Astrocyte (in vitro differentiated cells and primary cell): Measurements from ENCODE around the gene SPARC. TPM values are rescaled to one million over a fixed set of nuclear protein-coding genes. Genes with fewer than 3 reads are reported as not detected.

Experiments used
- DNase-seq: peaks from one replicate; pipeline ENCODE4 v3.0.0-alpha.2; 2010; ENCODE audit warnings: low read depth
- FAIRE-seq: peaks from 2 replicates; lab custom pipeline; 2011; peaks lifted over from hg19 to GRCh38; lab: Jason Lieb, UNC
- H2AFZ ChIP-seq: 2 replicates; pipeline ENCODE4 v1.6.0; 2012; ENCODE audit warnings: low read depth, low read length, inconsistent platforms
- H3K27ac ChIP-seq: 2 replicates; pipeline ENCODE4 v1.5.1; 2011; ENCODE audit warnings: low read depth, low read length, inconsistent platforms
- H3K27me3 ChIP-seq: 2 replicates; pipeline ENCODE4 v1.6.0; 2011; ENCODE audit warnings: low read length, inconsistent platforms; ENCODE audit not compliant: insufficient read depth
- H3K36me3 ChIP-seq: 2 replicates; pipeline ENCODE4 v1.5.1; 2011; ENCODE audit warnings: low read length, inconsistent platforms; ENCODE audit not compliant: insufficient read depth
- H3K4me1 ChIP-seq: 2 replicates; pipeline ENCODE4 v1.5.1; 2011; ENCODE audit warnings: low read length, inconsistent platforms; ENCODE audit not compliant: insufficient read depth
- H3K4me2 ChIP-seq: 2 replicates; pipeline ENCODE4 v1.6.0; 2012; ENCODE audit warnings: low read length, inconsistent platforms
- H3K4me3 ChIP-seq: 2 replicates; pipeline ENCODE4 v1.5.1; 2011; ENCODE audit warnings: low read depth, mild to moderate bottlenecking, low read length, inconsistent platforms; ENCODE audit not compliant: insufficient read depth
- H3K79me2 ChIP-seq: 2 replicates; pipeline ENCODE4 v1.6.0; 2012; ENCODE audit warnings: mild to moderate bottlenecking, low read length, inconsistent platforms; ENCODE audit not compliant: insufficient read depth
- H3K9ac ChIP-seq: 2 replicates; pipeline ENCODE4 v1.6.0; 2012; ENCODE audit warnings: mild to moderate bottlenecking, low read length, inconsistent platforms
- H3K9me3 ChIP-seq: 2 replicates; pipeline ENCODE4 v1.5.1; 2012; ENCODE audit warnings: low read depth, mild to moderate bottlenecking, low read length, inconsistent platforms; ENCODE audit not compliant: insufficient read depth
- H4K20me1 ChIP-seq: 2 replicates; pipeline ENCODE4 v1.6.0; 2012; ENCODE audit warnings: low read length, inconsistent platforms; ENCODE audit not compliant: insufficient read depth
- H3K27ac Mint-ChIP-seq: one replicate; pipeline ENCODE4 v1.8.0; 2021; ENCODE audit warnings: mild to moderate bottlenecking, mixed read lengths; ENCODE audit not compliant: unreplicated experiment
- H3K27me3 Mint-ChIP-seq: one replicate; pipeline ENCODE4 v1.8.0; 2021; ENCODE audit warnings: low read depth, mixed read lengths; ENCODE audit not compliant: unreplicated experiment
- H3K36me3 Mint-ChIP-seq: one replicate; pipeline ENCODE4 v1.8.0; 2021; ENCODE audit warnings: low read depth, mixed read lengths; ENCODE audit not compliant: unreplicated experiment
- H3K4me1 Mint-ChIP-seq: one replicate; pipeline ENCODE4 v1.8.0; 2021; ENCODE audit warnings: low read depth, mixed read lengths; ENCODE audit not compliant: unreplicated experiment
- H3K4me3 Mint-ChIP-seq: one replicate; pipeline ENCODE4 v1.8.0; 2021; ENCODE audit warnings: mild to moderate bottlenecking, moderate library complexity, mixed read lengths; ENCODE audit not compliant: unreplicated experiment
- H3K9me3 Mint-ChIP-seq: one replicate; pipeline ENCODE4 v1.8.0; 2021; ENCODE audit warnings: mild to moderate bottlenecking, mixed read lengths; ENCODE audit not compliant: unreplicated experiment
- CTCF ChIP-seq: IDR thresholded peaks from 2 replicates; pipeline ENCODE4 v1.5.1; 2011; ENCODE audit warnings: low read depth, mild to moderate bottlenecking, inconsistent platforms, low read length, moderate library complexity; ENCODE audit not compliant: insufficient read depth
- EZH2 ChIP-seq: IDR thresholded peaks from 2 replicates; pipeline ENCODE4 v1.6.1; 2012; ENCODE audit warnings: mild to moderate bottlenecking, low read length, inconsistent platforms; ENCODE audit not compliant: insufficient read depth
- total RNA-seq: library from RNA; stranded (reverse); gene quantifications from 2 replicates; pipeline ENCODE4 v1.2.1, GENCODE V29; 2021

SPARC gene
- total RNA-seq, 1 donor from 2014 or later = 15,667 TPM

- Mint-ChIP-seq H3K4me3 (no peak overlapping the region), H3K9me3 (peaks cover 9% of the 10 kb centered on the region), H3K36me3 (peaks cover 3% of the 10 kb centered on the region), H3K27me3 (no peaks in the 10 kb centered on the region), H3K27ac (no peak overlapping the region), H3K4me1 (peaks cover 28% of the 10 kb centered on the region)
- H3K27me3 ChIP-seq = no peaks in the 10 kb centered on the region
- FAIRE-seq (no peak), DNase-seq (no peak)
- no peaks in the 10 kb centered on the region for H3K79me2 ChIP-seq
- H3K9ac ChIP-seq = no peak overlapping the region
- H3K27ac ChIP-seq = no peak overlapping the region
- no peaks in the 10 kb centered on the region for H3K4me1 ChIP-seq
- H2AFZ ChIP-seq = no peak overlapping the region
- no peaks in the 10 kb centered on the region for H4K20me1 ChIP-seq
- no peaks in the 10 kb centered on the region for H3K9me3 ChIP-seq
- no peak overlapping the region for H3K4me2 ChIP-seq
- TF ChIP-seq EZH2 (no peak), CTCF (no peak)
- no peaks in the 10 kb centered on the region for H3K36me3 ChIP-seq
- no peak overlapping the region for H3K4me3 ChIP-seq
Observed at GRCh38 chr5:151724360-151724759, 37.6 kb upstream of the SPARC start.

GRCh38 chr5:151722546-151722945, 35.8 kb upstream of the SPARC start:
- Mint-ChIP-seq H3K36me3 (peaks cover 2% of the 10 kb centered on the region), H3K27ac (no peak overlapping the region), H3K4me3 (no peak overlapping the region), H3K4me1 (peaks cover 44% of the 10 kb centered on the region), H3K9me3 (peaks cover 6% of the 10 kb centered on the region), H3K27me3 (no peaks in the 10 kb centered on the region)
- H3K36me3 ChIP-seq = no peaks in the 10 kb centered on the region
- no peak for FAIRE-seq
- H3K79me2 ChIP-seq = no peaks in the 10 kb centered on the region
- no peak overlapping the region for H2AFZ ChIP-seq
- no peaks in the 10 kb centered on the region for H4K20me1 ChIP-seq
- no peaks in the 10 kb centered on the region for H3K27me3 ChIP-seq
- H3K9me3 ChIP-seq = no peaks in the 10 kb centered on the region
- no peak for TF ChIP-seq EZH2
- TF ChIP-seq CTCF = no peak
- no peak overlapping the region for H3K4me2 ChIP-seq
- H3K9ac ChIP-seq = no peak overlapping the region
- no peak for DNase-seq
- peaks cover 16% of the 10 kb centered on the region for H3K4me1 ChIP-seq
- H3K4me3 ChIP-seq = no peak overlapping the region
- H3K27ac ChIP-seq = no peak overlapping the region

GRCh38 chr5:151721812-151722391, 35.2 kb upstream of the SPARC start:
- no peaks in the 10 kb centered on the region for H3K36me3 ChIP-seq
- H4K20me1 ChIP-seq = no peaks in the 10 kb centered on the region
- H3K79me2 ChIP-seq = no peaks in the 10 kb centered on the region
- no peak for FAIRE-seq
- peaks cover 6% of the 10 kb centered on the region for H3K9me3 Mint-ChIP-seq
- H3K4me1 ChIP-seq = peaks cover 17% of the 10 kb centered on the region
- H3K27me3 ChIP-seq = no peaks in the 10 kb centered on the region
- H3K9ac ChIP-seq = no peak overlapping the region
- no peak overlapping the region for H3K4me3 ChIP-seq
- H3K36me3 Mint-ChIP-seq = peaks cover 2% of the 10 kb centered on the region
- H3K9me3 ChIP-seq = no peaks in the 10 kb centered on the region
- H3K27ac ChIP-seq = no peak overlapping the region
- no peak overlapping the region for H2AFZ ChIP-seq
- no peak overlapping the region for H3K27ac Mint-ChIP-seq
- TF ChIP-seq EZH2 (no peak), CTCF (no peak)
- H3K27me3 Mint-ChIP-seq = no peaks in the 10 kb centered on the region
- DNase-seq = no peak
- H3K4me2 ChIP-seq = no peak overlapping the region
- peaks cover 49% of the 10 kb centered on the region for H3K4me1 Mint-ChIP-seq
- H3K4me3 Mint-ChIP-seq = no peak overlapping the region
